NCI-H345 treated with DMSO at 0.1 percent for 48 hours (cell line): Measurements from ENCODE around the gene RPTOR.
"Not testable (repeated sequence)": the region's sequence is repeated elsewhere in the genome, so short reads cannot be mapped to it uniquely, and the experiment has no call there.

Experiments used
- DNase-seq: peaks from one replicate; lab custom pipeline; 2025; ENCODE audit not compliant: unreplicated experiment; lab: John Stamatoyannopoulos, UW

The RPTOR gene

DNA sequence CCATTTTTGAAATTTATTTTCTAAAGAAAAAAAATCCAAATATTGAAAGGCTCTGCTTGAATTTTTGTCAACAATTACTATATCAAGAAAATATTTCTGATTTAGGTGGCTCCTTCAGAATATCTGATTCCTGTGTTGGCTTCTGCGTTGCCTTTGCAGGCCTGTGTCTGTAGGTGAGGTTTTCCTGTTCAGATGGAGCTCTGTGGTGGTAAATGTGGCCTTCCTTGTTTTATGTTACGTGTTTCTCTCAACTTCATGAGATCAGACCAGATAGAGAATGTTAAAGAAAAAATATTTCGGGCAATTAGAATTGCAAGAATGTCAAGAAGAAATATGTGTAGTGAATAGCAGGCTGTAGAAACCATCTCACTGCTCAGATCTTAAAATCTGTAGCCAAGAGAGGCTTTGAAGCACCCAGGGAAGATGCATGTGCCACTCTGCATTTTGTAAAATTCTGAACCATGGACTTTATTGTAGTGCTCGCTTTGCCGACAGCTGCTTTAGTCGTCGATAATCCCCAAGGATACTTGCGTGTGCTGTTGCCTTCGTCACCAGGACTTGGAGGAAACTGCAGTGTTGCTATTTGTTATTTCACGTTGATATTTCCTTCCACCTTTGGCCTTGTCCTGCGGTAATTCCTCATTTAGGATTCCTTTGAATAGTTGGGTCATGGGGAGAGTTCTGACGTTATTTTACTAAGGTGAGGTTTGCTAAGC lies 69.9 kb downstream of the RPTOR start:
- no peak for DNase-seq

DNA sequence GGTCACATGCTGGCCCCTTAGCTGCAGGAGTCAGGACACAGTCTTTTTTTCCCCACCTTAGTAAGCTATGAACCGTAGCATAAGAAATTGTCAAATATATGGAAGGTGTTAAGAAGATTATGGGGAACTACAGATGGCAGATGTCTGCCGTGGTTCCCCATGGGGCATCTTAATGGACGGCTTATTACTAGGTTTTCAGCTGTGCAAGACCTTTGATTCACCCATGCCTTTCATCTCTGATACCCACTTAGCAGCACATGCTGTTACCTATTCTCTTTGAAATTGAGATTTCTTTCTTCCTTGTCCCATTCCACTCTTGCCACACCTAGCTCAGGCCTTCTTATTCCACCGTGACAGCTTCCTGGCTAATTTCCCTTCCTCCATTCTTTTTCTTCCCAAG lies 70.7 kb downstream of the RPTOR start:
- DNase-seq: no peak

DNA sequence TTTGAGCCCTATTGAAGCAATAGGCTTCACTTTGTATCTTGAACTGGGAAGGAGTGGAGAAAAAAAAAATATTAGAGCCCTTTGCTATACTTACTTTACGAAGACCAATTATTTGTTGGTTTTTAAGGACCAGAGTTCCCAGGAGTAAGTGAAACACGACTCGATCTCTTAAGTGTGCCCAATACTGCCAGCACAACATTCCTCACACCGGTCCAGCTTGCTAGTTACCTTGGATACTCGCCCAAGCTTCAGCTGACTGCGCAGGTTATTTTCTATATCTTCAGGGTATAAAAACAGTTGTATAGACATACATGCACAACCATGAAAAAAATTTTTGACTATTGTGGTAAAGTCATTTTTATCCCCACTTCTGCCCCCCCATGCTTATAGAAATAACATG lies 72.1 kb downstream of the RPTOR start:
- no peak for DNase-seq

DNA sequence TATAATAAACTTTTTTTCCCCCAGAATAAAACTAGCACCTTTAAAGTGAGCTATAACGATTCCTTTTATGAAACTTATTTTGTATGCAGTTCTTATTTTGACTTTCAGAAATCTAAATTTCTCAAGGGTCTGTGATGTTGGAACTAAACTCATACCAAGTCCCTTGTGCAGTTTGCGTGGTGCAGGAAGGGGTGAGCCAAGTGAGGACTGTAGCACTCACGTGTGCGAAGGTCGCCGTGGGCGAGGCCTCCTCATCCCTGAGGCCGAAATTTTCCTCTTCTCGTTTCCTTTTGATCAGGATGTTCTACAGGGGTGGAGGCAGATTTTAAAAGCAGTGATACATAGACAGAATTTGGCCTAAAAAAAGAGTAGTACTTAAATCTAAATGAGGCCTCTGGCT lies 73.7 kb downstream of the RPTOR start:
- DNase-seq: no peak

DNA sequence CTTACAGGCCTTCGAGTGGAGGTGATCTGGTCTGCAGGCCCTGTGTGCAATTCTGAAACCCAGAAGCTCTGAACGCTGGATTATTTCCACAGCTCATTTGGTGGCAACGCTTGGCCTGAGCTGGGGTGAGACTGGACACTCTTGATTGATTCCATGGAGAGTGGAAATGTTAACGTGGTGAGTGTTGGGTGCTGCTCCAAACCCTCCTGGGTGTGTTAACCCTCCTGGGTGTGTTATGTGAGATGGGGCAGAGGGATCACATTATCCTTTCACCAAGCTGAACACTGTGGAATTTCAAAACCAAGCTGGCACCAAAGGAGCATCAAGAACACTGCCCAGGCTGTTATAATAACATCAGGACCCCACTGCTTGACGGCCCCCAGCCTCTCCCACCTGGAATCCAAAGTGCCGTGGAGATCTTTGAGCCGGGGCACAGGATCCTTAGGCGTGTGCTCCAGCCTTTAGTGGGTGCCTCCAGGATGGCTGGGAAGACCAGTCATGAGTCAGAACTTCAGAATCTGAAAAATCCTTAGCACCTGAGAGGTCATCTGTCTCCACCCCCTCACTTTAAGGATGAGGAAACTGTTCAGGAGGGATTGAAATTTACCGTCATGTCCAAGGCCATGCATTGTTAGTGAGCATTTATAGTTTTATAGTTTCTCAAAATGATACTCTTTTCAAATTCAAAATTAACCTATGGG lies 75.0 kb downstream of the RPTOR start:
- no peak for DNase-seq

DNA sequence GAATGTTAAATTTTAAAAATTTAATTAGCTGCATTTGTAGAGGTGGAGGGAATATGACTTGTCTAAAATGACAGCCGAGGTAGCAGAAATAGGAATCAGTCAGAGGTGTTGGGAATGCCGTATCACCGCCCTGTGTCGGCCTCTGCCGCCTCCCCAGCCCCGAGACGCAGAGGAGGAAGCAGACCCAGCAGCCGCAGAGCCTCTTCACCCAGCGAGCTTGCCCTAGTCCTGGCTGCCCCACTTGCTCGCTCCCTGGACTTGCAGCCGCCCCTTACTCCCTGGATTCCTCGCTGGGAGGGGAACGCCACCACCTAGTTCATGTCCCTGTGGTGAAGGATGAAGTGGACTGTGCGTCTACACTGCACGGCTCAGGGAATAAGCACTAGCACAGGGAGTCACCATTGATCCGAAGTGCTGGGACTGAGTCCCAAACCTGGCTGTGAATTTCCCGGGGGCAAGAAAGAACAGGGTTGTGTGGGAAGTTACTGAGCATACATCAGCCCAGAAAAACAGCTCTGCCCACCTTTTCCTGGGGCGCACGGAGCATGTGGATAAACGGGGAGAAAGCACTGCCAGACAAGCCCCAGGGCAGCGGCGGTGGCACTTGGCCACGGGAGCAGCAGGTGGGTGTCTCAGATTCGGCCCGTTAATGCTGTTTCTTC lies 76.8 kb downstream of the RPTOR start:
- no peak for DNase-seq

DNA sequence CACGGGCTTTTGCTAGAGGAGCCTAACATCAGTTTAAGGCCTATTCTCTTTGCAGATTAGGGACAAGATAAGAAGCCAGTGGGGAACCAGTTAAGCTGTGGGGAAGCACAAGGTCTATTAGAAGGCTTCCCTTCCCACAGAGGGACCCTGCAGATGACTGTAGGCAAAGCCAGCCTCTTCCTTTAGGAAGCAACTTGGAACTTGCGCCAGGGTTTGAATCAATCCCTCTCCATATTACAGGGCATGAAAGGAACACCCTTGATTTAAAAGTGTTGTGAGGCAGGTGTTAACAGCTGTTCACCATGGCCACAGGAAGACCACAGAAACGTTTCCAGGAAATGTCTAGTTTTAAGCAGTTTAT lies 77.3 kb downstream of the RPTOR start:
- no peak for DNase-seq

DNA sequence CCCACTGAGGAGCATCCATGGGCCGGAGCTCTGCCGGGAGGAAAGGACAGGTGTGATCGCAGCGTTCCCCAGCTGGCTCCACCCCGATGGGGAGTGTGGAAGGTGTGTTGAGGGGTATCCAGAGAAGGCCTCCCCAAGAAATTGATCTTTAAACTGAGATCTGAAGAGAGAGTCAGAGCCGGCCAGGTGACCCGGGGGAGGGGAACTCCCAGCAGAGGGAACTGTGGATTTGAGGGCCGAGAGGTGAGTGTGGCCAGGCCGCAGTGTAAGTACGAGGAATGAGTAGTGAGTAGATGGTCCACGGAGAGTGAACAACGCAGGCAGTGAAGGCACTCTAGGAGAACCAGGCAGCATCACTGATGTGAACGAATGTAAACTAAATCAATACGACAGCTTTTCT lies 80.2 kb downstream of the RPTOR start:
- no peak for DNase-seq

DNA sequence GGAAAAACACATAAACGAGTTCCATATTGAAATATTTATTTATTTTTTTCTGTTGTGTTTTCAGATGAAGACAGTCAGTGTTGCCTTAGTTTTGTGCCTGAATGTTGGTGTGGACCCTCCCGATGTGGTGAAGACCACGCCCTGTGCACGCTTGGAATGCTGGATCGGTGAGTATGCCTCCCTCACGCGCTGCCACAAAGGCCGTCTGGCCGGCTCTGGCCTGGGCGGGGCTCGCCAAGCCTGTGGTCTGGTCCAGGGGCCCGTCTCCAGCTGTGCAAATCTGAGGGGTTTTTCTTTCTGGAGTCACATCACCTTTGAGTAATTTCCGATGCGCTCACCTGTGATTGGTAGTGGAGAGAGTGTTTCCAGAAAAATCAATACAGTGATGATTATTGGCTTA lies 81.0 kb downstream of the RPTOR start:
- no peak for DNase-seq

DNA sequence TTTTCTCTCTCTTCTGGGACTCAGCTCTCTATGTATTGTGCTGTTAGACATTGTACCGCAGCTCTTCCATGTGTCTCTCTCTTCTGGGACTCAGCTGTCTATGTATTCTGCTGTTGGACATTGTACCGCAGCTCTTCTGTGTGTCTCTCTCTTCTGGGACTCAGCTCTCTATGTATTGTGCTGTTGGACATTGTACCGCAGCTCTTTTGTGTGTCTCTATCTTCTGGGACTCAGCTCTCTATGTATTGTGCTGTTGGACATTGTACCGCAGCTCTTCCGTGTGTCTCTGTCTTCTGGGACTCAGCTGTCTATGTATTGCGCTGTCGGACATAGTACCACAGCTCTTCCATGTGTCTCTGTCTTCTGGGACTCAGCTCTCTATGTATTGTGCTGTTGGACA lies 84.2 kb downstream of the RPTOR start:
- not testable (repeated sequence) for DNase-seq

DNA sequence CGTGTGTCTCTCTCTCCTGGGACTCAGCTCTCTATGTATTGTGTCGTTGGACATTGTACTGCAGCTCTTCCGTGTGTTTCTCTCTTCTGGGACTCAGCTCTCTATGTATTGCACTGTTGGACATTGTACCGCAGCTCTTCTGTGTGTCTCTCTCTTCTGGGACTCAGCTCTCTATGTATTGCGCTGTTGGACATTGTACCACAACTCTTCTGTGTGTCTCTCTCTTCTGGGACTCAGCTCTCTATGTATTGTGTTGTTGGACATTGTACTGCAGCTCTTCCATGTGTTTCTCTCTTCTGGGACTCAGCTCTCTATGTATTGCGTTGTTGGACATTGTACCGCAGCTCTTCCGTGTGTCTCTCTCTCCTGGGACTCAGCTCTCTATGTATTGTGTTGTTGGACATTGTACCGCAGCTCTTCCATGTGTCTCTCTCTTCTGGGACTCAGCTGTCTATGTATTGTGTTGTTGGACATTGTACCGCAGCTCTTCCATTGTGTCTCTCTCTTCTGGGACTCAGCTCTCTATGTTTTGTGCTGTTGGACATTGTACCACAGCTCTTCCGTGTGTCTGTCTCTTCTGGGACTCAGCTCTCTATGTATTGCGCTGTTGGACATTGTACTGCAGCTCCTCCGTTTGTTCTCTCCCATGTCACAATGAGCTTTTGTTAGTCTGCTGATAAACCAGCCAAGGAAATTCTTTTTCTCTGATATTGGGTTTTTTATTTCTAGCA lies 84.8 kb downstream of the RPTOR start:
- DNase-seq: no peak

DNA sequence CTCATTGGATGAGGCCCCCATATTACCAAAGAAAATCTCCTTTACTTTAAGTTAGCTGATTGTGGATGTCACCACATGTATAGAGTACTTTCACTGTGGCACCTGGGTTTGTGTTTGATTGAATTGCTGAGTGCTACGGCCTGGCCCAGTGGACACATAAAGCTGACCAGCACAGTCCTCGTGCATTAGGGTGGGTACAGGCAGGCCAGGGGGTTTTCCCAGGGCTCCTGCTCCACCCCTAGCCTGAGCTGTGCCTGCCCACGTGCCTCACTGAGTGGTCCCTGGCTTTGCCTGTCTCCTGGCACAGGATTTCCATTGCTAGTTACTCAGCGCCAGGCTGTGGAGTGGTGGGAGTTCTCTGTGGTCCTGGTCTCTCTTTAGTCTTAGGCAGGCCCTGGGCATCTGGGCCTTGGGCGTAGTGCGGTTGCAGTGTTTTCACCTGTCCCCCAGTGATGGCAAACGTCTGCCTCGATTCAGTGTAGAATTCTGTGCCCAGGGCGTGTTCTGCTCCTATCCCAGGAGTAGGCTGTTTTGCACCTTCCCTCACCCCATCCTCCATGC lies 86.0 kb downstream of the RPTOR start:
- no peak for DNase-seq

DNA sequence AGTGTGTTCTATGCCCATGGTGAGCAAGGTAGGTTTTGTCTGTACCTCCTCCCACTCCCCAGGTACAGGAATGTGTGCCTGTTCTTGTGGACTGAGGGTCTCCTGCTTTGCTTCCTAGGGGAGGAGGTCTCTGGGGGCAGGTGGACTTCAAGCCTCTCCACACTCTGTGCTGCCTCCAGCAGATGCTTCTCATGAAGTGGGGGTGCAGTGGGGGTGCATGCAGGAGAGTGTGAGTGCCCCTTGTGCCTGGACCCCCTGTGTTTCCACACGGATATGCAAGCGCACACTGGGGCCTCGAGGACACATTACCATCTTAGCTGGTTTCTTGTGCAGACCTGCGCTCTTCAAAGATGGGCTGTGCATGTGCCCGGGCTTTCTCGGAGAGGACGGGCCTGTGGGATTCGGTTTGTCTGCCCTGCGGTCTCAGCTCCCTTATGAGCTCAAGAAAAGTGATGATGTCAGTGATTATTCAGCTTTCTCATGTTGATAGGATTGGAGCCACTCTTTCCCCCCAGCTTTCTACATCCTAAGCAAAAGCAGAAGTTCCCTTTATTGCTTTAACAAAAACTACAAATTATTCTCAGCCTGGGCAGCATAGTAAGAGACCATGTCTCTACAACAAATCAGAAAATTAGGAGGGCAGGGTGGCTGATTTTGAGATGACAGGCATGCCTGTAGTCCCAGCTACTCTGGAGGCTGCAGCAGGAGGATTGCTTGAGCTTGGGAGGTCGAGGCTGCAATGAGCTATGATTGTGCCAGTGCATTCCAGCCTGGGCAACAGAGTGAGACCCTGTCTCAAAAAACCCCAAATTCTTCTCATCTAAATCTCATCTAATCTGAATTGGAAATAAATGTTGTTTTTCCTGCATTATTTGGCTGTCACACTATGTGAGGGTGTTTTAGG lies 86.8 kb downstream of the RPTOR start:
- no peak for DNase-seq

DNA sequence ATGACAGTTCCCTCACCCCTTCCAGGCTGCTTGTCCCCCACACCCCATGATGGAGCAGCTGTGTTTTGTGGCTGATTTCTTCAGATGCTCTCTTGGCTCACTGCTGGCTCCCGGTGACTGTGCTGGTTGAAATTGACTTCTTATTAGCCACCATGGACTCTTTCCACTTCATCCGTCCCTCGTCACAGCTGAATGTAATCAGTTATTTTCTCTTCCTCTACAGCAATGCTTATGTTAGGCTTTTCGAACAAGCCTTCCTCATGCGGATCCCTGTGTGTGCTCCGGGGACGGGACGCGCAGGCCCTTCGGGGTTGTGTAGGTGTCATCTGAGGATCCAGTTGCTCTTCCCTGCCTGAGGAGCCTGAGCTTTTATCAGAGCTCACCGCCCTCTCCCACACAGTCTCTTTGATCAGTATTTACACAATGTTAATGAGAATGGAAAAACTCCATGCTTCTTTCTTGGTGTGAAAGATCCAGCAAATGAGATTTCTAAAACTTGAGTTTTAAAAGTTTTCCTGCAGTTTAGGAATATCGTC lies 87.5 kb downstream of the RPTOR start:
- DNase-seq: no peak

DNA sequence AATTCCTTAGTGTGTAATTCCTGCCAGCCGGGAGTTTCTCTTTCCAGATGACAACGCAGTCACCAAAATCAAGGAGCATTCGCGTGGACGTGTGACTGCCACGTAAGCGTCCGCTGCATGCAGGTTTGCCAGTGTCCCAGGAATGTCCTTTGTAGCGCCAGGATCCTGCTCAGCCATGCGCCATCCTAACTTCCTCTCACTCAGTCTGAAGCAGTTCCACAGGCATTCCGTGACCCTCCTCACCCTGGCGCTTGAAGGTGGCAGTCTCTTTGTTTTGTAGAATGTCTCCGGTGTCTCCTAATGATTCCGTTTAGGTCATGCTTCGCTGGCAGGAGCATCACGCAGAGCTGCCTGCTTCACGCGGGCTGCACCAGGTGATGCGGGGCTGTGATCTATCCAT lies 88.6 kb downstream of the RPTOR start:
- DNase-seq: no peak

DNA sequence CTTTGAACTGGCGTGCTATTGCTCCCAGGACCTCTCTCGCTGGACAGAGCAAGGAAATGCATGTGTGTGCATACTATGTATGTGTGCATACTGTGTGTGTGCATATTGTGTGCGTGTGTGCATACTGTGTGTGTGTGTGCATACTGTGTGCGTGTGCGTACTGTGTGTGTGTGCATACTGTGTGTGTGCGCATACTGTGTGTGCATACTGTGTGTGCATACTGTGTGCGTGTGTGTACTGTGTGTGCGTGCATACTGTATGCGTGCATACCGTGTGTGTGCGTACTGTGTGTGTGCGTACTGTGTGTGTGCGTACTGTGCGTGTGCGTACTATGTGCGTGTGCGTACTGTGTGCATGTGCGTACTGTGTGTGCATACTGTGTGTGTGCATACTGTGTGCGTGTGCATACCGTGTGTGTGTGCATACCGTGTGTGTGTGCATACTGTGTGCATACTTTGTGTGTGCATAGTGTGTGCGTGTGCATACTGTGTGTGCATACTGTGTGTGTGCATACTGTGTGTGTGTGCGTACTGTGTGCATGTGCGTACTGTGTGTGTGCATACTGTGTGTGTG lies 89.4 kb downstream of the RPTOR start:
- no peak for DNase-seq

DNA sequence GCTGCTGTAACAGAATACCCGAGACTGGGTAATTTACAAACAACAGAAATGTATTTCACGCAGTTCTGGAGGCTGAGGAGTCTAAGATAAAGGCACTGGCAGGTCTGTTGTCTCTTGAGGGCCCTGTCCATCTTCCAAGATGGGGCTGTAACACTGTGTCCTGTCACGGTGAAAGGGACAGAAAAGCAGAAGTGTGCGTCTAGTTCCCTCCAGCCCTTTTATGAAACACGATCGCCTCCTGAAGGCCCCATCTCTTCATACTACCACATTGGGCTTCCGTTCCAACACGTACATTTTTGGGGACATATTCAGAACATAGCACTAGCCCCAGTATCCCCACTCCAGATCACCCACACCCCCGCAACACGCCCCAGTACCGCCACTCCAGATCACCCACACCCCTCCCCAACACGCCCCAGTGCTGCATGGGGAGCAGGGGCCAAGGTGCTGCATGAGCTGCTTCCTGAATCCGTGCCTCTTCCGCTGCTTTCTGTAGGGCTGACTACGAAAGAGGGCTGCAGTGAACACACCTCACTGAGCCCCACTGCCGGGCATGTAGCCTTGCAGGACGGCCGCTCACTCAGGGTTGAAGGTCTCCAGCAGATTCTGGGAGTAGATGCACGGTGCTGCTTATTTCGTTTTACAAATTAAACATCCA lies 91.9 kb downstream of the RPTOR start:
- DNase-seq: no peak

DNA sequence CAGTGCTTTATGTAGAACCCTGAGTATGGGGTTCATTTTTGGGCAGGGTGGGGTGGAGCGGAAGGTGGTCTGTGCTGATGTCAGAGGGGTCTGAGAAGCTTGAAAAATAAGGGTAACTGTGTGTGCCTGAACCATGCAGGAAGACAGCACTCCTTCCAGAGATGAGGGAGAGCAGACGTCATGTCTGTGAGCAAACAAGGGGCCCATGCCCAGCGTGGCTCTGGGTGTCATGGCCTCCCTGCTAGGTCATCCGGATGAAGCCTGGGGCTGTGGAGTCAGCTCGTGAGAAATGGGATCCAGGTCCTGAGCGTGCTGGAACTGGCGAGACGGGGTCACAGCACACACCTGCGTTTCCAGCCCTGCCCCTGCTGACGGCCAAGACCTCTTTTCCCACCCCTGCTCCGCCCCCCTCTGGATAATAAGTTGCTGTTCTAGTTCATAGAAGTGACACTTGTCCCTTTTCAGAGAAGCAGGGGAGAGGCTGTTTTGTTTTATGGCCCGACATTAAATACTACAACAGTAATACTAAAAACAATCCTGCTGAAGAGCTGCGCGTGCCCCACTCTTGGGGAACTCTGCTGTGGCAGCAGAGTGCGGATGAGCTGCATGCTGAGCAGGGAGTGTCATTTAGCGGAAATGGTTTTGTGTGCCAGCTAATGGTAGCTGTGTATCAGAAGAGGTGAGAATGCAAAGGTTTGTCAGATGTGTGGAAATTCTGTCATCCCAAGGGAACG lies 92.6 kb downstream of the RPTOR start:
- peak; percentile 71 for DNase-seq

DNA sequence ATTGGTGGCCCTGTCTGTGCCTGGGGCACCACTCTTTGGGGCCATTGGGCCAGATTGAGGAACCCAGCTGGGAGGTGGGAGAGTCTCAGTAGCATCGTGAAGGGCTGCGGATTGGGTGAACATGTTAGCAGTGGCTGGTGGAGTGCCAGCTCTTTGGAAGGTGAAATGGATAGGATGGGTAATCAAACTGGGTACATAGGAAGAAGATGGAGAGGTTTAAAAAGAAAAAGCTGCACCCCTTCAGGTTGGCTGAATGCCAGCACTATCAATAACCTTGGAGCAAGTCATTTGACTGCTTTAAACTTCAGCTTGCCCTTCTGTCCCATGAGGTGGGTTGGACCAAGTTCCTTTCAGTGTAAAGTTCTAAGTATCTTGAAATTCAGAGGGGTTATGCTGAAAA lies 95.0 kb downstream of the RPTOR start:
- DNase-seq: no peak
